Neural cell (in vitro differentiated cells): ENCODE data around the gene SERPINB8.

Experiments used
- EZH2 ChIP-seq: fragments of 200-600, 300-800 bp; shearing (Covaris generic), sonication (generic); IDR thresholded peaks from 2 replicates; pipeline ENCODE4 v1.6.1; 2014; ENCODE audit warnings: antibody characterized with exemption, low read length, borderline replicate concordance, mild to moderate bottlenecking; ENCODE audit not compliant: insufficient read depth, poor library complexity, severe bottlenecking
- POLR2AphosphoS5 ChIP-seq: IDR thresholded peaks from 2 replicates; pipeline ENCODE4 v1.6.1; 2012
- RAD21 ChIP-seq: fragments of 450-650 bp; conservative IDR thresholded peaks from 2 replicates; pipeline ENCODE4 v1.6.1; 2014; ENCODE audit warnings: antibody characterized with exemption, mild to moderate bottlenecking, moderate library complexity
- TAF1 ChIP-seq: IDR thresholded peaks from 2 replicates; pipeline ENCODE4 v1.6.1; 2012; ENCODE audit warnings: low read depth
- TF ChIP-seq, protein P1 (sequence below): fragments of 450-650 bp; IDR thresholded peaks from 2 replicates; pipeline ENCODE4 v1.5.1; 2014; ENCODE audit warnings: antibody characterized with exemption, mild to moderate bottlenecking, moderate library complexity; ENCODE audit not compliant: poor library complexity, severe bottlenecking
- TF ChIP-seq, protein P2 (sequence below): IDR thresholded peaks from 2 replicates; pipeline ENCODE4 v1.6.1; 2012; ENCODE audit warnings: borderline replicate concordance

DNA sequence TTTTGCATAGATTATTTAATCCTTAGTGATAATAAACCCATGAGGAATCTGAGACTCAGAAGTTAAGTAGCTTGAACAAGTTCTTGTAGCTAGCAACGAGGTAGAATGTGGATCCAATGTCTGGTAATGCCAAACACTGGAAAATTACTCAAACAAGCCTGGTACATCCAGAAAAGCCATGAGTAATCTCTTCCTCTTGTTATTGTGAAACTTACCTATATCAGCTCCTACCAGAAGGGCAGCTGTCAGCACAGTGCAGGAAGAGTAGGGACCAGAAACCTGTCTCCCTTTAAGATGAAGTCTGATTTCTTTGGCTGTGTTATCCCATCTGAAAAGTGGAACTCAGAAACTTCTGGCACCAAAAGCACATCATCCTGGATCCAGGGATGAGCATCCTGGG is 7.7 kb upstream of the SERPINB8 start:
- TF ChIP-seq, protein P1, sequence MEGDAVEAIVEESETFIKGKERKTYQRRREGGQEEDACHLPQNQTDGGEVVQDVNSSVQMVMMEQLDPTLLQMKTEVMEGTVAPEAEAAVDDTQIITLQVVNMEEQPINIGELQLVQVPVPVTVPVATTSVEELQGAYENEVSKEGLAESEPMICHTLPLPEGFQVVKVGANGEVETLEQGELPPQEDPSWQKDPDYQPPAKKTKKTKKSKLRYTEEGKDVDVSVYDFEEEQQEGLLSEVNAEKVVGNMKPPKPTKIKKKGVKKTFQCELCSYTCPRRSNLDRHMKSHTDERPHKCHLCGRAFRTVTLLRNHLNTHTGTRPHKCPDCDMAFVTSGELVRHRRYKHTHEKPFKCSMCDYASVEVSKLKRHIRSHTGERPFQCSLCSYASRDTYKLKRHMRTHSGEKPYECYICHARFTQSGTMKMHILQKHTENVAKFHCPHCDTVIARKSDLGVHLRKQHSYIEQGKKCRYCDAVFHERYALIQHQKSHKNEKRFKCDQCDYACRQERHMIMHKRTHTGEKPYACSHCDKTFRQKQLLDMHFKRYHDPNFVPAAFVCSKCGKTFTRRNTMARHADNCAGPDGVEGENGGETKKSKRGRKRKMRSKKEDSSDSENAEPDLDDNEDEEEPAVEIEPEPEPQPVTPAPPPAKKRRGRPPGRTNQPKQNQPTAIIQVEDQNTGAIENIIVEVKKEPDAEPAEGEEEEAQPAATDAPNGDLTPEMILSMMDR = no peak
- TF ChIP-seq RAD21 = no peak
- TF ChIP-seq TAF1 = no peak
- no peak for TF ChIP-seq EZH2
- TF ChIP-seq POLR2AphosphoS5 = no peak
- TF ChIP-seq, protein P2, sequence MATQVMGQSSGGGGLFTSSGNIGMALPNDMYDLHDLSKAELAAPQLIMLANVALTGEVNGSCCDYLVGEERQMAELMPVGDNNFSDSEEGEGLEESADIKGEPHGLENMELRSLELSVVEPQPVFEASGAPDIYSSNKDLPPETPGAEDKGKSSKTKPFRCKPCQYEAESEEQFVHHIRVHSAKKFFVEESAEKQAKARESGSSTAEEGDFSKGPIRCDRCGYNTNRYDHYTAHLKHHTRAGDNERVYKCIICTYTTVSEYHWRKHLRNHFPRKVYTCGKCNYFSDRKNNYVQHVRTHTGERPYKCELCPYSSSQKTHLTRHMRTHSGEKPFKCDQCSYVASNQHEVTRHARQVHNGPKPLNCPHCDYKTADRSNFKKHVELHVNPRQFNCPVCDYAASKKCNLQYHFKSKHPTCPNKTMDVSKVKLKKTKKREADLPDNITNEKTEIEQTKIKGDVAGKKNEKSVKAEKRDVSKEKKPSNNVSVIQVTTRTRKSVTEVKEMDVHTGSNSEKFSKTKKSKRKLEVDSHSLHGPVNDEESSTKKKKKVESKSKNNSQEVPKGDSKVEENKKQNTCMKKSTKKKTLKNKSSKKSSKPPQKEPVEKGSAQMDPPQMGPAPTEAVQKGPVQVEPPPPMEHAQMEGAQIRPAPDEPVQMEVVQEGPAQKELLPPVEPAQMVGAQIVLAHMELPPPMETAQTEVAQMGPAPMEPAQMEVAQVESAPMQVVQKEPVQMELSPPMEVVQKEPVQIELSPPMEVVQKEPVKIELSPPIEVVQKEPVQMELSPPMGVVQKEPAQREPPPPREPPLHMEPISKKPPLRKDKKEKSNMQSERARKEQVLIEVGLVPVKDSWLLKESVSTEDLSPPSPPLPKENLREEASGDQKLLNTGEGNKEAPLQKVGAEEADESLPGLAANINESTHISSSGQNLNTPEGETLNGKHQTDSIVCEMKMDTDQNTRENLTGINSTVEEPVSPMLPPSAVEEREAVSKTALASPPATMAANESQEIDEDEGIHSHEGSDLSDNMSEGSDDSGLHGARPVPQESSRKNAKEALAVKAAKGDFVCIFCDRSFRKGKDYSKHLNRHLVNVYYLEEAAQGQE = no peak
